ENCODE data around the gene ZSCAN10. TPM values are rescaled to one million over a fixed set of nuclear protein-coding genes. Genes with fewer than 3 reads are reported as not detected.
"Not testable (repeated sequence)": the region's sequence is repeated elsewhere in the genome, so short reads cannot be mapped to it uniquely, and the experiment has no call there.

ZSCAN10 gene
- total RNA-seq, 2 donors from 2014 or later: not detected

DNA sequence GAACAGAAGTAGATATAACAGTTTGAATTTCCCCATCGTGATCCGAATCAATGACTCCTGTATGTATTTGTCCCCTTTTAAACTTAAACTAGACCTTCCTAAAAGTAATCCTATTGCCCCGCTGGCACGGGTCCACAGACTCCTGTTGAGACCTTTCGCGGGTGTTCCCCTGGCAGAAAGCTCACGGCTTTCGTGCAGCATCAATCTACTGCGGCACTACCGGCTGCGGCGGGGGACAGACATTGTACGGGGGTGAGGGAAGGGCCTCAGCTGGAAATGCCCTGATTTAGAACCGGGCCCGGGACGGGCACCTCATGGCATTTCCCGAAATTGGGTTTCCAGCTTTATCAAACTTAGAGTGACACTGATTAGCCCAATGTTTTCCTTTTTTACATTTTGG, 19.1 kb downstream of the ZSCAN10 start:
- H3K4me3 ChIP-seq: no peak overlapping the region
- H3K9me3 ChIP-seq: no peaks in the 10 kb centered on the region
- no peak for DNase-seq (ENCODE audit: low spot score)
- peaks cover 0 to 10% of the 10 kb centered on the region in 2 donors for H3K4me1 ChIP-seq
- H3K27me3 ChIP-seq: no peaks in the 10 kb centered on the region
- no peak overlapping the region for H3K27ac ChIP-seq
- TF ChIP-seq, protein P1, sequence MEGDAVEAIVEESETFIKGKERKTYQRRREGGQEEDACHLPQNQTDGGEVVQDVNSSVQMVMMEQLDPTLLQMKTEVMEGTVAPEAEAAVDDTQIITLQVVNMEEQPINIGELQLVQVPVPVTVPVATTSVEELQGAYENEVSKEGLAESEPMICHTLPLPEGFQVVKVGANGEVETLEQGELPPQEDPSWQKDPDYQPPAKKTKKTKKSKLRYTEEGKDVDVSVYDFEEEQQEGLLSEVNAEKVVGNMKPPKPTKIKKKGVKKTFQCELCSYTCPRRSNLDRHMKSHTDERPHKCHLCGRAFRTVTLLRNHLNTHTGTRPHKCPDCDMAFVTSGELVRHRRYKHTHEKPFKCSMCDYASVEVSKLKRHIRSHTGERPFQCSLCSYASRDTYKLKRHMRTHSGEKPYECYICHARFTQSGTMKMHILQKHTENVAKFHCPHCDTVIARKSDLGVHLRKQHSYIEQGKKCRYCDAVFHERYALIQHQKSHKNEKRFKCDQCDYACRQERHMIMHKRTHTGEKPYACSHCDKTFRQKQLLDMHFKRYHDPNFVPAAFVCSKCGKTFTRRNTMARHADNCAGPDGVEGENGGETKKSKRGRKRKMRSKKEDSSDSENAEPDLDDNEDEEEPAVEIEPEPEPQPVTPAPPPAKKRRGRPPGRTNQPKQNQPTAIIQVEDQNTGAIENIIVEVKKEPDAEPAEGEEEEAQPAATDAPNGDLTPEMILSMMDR (IDR thresholded peaks at IDR 0.05): no peak
- no peaks in the 10 kb centered on the region for H3K36me3 ChIP-seq

DNA sequence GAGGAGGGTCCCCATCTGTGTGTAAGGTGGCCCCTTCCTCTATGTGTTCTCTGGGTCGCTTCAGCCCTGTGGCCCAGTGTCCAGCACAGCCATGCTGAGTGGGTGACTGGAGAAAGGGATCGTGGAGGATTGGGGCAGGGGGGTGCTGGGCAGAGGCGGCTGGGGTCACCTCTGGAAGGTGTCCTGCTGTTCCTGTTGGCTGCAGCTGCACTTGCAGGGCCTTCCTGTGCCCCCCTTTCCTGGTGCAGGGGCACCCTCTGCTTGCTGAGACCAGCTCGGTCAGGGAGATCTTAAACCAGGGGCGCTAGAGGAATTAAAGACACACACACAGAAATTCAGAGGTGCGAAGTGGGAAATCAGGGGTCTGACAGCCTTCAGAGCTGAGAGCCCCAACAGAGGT, 22.5 kb downstream of the ZSCAN10 start:
- no peak overlapping the region for H3K4me3 ChIP-seq
- H3K9me3 ChIP-seq: no peaks in the 10 kb centered on the region
- H3K4me1 ChIP-seq: peaks cover 0 to 10% of the 10 kb centered on the region in 2 donors
- TF ChIP-seq, protein P1 (IDR thresholded peaks at IDR 0.05): no peak
- H3K27ac ChIP-seq: no peak overlapping the region
- H3K36me3 ChIP-seq: no peaks in the 10 kb centered on the region
- no peaks in the 10 kb centered on the region for H3K27me3 ChIP-seq
- no peak for DNase-seq (ENCODE audit: low spot score)

DNA sequence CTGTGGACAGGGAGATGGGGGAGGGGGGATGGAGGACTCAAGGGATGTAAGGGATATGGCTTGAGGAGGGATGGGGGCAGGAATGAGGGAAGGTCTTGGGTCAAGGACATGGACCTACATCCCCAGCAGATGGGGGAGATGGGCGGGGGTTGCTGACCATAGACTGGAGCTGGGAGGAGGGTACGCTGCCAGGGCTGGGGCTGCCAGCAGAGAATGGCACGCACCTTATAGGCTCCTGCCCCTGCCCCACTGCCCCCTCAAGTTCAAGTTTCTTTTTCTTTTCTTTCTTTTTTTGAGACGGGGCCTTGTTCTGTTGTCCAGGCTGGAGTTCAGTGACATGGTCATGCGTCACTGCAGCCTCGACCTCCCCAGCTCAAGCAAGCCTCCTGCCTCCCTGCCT, 23.1 kb downstream of the ZSCAN10 start:
- H3K36me3 ChIP-seq; H3K27me3 ChIP-seq; H3K27ac ChIP-seq; H3K4me3 ChIP-seq; H3K9me3 ChIP-seq; DNase-seq (ENCODE audit: low spot score); H3K4me1 ChIP-seq: not testable (repeated sequence)

DNA sequence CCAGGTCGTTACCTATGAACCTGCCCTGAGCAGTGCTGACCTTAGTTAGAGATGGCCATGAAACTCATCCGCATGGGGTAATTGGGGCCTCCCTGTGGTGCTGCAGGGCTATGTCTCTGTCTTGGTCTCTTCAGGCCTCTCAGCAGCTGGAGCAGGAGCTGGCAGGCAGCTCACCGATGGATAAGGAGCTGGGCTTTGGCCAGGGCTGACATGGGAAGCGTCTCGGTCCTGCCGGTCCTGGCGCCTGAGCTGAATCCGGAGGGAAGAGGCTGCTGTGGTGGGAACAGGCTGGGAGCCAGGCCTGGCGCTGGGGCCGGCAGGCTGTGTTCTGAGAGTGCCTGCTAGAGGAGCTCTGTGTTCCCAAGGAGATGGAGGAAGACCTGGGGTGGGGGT, 23.6 kb downstream of the ZSCAN10 start:
- H3K4me3 ChIP-seq: no peak overlapping the region
- H3K4me1 ChIP-seq: peaks cover 0 to 10% of the 10 kb centered on the region in 2 donors
- no peaks in the 10 kb centered on the region for H3K9me3 ChIP-seq
- no peak overlapping the region for H3K27ac ChIP-seq
- H3K36me3 ChIP-seq: no peaks in the 10 kb centered on the region
- TF ChIP-seq, protein P1 (IDR thresholded peaks at IDR 0.05): no peak
- DNase-seq (ENCODE audit: low spot score): peak; percentile 69
- no peaks in the 10 kb centered on the region for H3K27me3 ChIP-seq

DNA sequence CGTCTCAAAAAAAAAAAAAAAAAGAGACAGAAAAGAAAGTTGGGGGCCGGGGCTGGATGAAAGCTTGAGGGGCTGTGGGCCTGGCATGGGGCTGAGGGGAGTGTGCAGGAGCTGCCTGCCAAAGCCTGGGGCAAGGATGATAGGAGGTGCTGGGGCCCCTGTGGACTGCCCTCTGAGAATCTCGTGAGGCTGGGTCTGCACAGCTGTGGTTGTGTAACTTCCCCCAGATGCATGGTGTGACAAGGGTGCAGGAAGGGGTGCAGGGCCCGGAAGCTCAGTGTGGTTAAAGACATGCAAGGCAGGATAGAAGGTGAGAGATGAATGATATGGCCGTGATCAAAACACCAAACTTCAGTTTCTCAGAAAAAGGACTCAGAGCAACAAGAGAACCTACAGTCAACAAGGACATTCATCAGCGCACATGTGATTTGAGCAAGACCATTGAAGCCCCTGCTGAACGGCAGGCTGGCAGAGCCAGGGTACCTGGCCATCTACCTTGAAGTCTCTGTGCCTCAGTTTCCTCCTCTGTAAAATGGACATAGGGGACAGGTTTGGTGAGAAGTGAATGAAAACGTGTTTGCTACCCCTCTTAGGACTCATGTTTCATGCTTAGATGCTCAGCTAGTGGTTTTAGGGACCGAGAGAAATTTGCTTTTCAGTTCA, 24.1 kb downstream of the ZSCAN10 start:
- DNase-seq (ENCODE audit: low spot score): no peak
- Histone ChIP-seq H3K36me3 (no peaks in the 10 kb centered on the region), H3K9me3 (no peaks in the 10 kb centered on the region), H3K27ac (no peak overlapping the region), H3K4me1 (peaks cover 0 to 10% of the 10 kb centered on the region in 2 donors), H3K27me3 (no peaks in the 10 kb centered on the region), H3K4me3 (no peak overlapping the region)
- TF ChIP-seq, protein P1 (IDR thresholded peaks at IDR 0.05): no peak

DNA sequence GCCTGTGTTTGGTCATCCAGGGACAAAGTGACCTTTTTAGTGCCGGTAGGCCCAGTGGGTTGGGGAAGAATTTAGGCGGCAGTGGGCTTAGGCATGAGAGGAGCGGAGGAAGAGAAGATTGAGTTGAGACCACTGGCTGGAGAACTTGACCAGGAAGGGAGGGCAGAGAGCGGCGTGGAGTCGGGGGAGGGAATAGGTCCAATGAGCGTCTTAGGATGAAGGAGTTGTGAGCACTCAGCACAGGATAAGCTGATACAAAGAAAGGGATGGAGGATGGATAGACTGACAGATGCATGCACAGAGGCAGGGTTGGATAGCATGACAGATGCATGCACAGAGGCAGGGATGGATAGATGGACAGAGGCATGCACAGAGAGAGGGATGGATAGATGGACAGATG, 25.6 kb downstream of the ZSCAN10 start:
- Histone ChIP-seq H3K9me3 (no peaks in the 10 kb centered on the region), H3K4me3 (no peak overlapping the region), H3K4me1 (peaks cover 0 to 10% of the 10 kb centered on the region in 2 donors), H3K36me3 (no peaks in the 10 kb centered on the region), H3K27ac (no peak overlapping the region), H3K27me3 (no peaks in the 10 kb centered on the region)
- TF ChIP-seq, protein P1 (IDR thresholded peaks at IDR 0.05): no peak
- no peak for DNase-seq (ENCODE audit: low spot score)

DNA sequence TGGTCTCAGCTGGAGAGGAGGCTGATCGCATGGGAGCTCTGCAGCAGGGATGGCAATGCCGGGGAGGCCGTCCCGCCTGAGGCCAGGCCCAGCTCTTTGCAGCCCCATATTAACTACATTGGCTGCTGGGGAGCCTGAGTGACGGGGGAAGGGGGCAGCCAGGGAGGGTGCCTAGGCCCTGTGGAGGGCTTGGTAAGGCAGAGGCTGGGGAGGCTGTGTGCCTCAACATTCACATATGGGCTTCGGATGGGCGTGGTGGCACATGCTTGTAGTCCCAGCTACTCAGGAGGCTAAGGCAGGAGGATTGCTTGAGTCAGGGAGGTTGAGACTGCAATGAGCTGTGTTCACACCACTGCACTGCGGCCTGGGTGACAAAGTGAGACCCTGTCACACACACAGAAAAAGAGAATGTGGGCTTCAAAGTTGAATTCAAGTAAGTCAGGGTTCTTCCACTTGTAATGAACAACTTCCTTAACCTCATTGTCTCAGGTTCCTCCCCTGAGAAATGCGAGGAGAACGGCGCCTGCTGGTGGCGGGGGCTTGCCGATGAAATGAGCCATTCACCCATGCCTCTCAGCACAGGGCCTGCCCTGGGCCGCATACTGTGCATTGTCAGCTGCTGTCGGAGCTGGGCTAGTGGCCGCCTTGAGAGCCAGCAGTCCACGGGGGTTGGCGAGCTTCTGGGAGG, 26.4 kb downstream of the ZSCAN10 start:
- DNase-seq (ENCODE audit: low spot score); H3K4me3 ChIP-seq; H3K36me3 ChIP-seq; H3K27me3 ChIP-seq; H3K9me3 ChIP-seq; H3K27ac ChIP-seq: not testable (repeated sequence)
- peaks cover 0 to 13% of the 10 kb centered on the region in 2 donors for H3K4me1 ChIP-seq

DNA sequence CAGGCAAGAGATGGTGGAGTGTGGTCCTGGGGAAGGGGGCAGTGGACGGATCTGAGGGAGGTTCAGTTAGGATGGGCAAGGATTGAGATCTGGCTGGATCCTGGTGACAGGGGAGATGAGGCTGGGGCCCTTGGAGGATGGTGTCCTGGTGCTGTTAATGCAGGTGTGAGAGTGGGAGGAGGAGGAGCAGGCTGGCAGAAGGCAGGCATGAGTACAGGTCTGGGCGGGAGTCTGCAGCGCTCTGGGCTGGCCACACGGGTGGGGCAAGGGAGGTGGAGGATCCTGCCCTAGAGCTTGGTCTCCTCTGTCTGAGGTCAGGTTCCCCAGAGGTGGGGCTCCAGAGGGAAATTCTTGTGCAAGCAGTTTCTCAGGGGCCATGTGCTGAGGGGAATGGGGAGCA, 26.9 kb downstream of the ZSCAN10 start:
- not testable (repeated sequence) for H3K9me3 ChIP-seq; H3K27me3 ChIP-seq; H3K4me3 ChIP-seq; H3K36me3 ChIP-seq; DNase-seq (ENCODE audit: low spot score); H3K27ac ChIP-seq
- H3K4me1 ChIP-seq: peaks cover 0 to 19% of the 10 kb centered on the region in 2 donors

All from right atrium auricular region (tissue), 2 donors.